Skin of body (tissue), 3 donors: ENCODE data around the gene DACH2. TPM values are rescaled to one million over a fixed set of nuclear protein-coding genes. Genes with fewer than 3 reads are reported as not detected.

ENCODE experiments used
- DNase-seq: peaks from one replicate; lab custom pipeline; 2025; lab: John Stamatoyannopoulos, UW
- small RNA-seq: library from RNA; depleted of rRNA; stranded (forward); fragments of <200 nt; gene quantifications from one replicate; pipeline ENCODE3, GENCODE V24; 2014; ENCODE audit warnings: low replicate concordance
- total RNA-seq: library from RNA; depleted of rRNA; stranded (reverse); fragments of >200 nt; gene quantifications from one replicate; pipeline ENCODE4 v1.2.3, GENCODE V29; 2014

DACH2 gene
- total RNA-seq, 1 donor from 2014 or later: 0.79 TPM

GRCh38 chrX:86805241-86805640, 657.0 kb downstream of the DACH2 start:
- no peak for DNase-seq

DNA sequence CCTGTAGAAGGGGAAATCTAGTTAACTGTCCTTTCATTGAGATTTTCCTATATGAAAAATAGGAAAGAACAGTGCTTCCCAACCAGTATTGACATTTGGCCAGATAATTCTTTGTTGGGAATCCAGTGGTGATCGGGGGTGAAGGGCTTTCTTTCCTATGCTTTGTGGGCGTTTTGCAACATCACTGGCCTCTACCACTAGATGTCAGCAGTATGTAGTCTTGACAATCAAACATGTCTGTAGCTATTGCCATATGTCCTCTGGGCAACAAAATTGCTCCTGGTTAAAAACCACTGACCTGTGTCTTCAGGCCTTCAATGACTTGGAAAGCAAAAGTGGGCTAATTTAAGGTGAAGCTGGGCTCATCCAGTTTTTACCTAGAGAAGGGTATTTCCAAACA, 658.5 kb downstream of the DACH2 start:
- DNase-seq: no peak

- no peak for DNase-seq
These were observed 661.4 kb downstream of the DACH2 start for GRCh38 chrX:86809651-86810050.

GRCh38 chrX:86829786-86830185, 681.5 kb downstream of the DACH2 start:
- DNase-seq: peak; percentile 0

DNA sequence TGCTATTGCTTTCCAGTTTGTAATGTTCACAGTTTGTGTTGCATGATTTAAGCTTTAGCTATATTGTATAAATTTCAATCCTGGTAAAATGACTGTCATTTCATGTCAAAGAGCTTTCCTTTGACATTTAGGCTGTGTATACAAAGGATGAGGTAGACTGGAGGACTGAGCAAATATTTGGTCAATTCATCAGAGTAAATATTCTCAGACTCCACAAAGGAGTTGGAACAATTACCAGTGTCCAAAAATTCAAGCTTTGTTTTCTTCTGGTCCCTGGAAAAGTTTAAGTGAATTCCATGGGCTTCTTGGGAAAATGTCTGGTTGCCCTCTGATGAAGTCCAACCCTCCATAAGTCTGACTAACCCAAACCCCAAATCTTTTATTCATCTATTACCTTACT, 682.4 kb downstream of the DACH2 start:
- no peak for DNase-seq

GRCh38 chrX:86845101-86845500, 696.9 kb downstream of the DACH2 start:
- no peak for DNase-seq

Small RNA genes within 50 kb of the gene (small RNA-seq; reads per million reads assigned to genes)
- gene FCF1P9 (not detected), gene RF00026 (not detected)

Other genes starting within 250 kb of the DACH2 start
- gene CHM, start 100.9 kb upstream of the DACH2 start, total RNA-seq: 25.6 TPM